Measurements from ENCODE around the gene POC1B. TPM values are rescaled to one million over a fixed set of nuclear protein-coding genes. Genes with fewer than 3 reads are reported as not detected.

The POC1B gene
- total RNA-seq, 1 donor from 2014 or later, result 14.9 TPM

DNA sequence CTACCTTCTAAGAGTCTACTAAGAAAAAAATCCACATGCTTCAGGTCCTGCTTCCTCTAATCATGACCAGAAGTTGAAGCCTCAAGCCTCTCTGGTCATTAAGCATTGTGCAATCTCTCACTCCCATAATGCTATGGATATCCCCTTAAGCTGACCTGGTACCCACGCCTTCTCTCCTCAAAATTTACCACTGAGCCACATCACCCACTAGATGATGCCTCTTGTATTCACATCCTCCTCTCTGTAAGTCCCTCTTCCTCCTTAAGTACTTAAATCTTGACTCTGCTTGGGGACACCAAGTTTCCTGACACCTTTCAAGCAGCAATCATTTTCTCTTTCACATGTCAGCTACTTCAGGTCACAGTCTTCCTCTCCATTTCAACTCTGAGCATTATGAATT, 11.1 kb downstream of the POC1B start:
- no peak overlapping the region for H3K4me3 ChIP-seq (ENCODE audit: low read depth, low read length)
- no peak for DNase-seq (ENCODE audit: low read depth)
- TF ChIP-seq, protein P1, sequence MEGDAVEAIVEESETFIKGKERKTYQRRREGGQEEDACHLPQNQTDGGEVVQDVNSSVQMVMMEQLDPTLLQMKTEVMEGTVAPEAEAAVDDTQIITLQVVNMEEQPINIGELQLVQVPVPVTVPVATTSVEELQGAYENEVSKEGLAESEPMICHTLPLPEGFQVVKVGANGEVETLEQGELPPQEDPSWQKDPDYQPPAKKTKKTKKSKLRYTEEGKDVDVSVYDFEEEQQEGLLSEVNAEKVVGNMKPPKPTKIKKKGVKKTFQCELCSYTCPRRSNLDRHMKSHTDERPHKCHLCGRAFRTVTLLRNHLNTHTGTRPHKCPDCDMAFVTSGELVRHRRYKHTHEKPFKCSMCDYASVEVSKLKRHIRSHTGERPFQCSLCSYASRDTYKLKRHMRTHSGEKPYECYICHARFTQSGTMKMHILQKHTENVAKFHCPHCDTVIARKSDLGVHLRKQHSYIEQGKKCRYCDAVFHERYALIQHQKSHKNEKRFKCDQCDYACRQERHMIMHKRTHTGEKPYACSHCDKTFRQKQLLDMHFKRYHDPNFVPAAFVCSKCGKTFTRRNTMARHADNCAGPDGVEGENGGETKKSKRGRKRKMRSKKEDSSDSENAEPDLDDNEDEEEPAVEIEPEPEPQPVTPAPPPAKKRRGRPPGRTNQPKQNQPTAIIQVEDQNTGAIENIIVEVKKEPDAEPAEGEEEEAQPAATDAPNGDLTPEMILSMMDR (conservative IDR thresholded peaks at IDR 0.05; ENCODE audit: low read depth, low read length), result no peak

DNA sequence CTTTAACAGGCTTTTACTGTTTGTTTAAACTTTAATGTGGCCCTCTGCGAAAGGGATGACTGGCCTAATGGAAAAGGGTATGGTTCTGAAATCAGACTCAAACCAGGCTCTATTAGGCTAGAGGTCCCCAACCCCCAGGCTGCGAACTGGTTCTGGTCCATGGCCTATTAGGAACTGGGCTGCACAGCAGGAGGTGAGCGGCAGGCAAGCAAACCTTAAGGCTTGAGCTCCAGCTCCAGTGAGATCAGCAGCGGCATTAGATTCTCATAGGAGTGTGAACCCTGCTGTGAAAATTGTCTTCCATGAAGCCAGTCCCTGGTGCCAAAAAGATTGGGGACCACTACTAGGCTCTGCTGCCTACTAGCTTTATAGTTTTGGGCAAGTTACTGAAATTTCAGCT, 12.3 kb downstream of the POC1B start:
- DNase-seq (ENCODE audit: low read depth), result no peak
- TF ChIP-seq, protein P1 (conservative IDR thresholded peaks at IDR 0.05; ENCODE audit: low read depth, low read length), result no peak
- no peak overlapping the region for H3K4me3 ChIP-seq (ENCODE audit: low read depth, low read length)

DNA sequence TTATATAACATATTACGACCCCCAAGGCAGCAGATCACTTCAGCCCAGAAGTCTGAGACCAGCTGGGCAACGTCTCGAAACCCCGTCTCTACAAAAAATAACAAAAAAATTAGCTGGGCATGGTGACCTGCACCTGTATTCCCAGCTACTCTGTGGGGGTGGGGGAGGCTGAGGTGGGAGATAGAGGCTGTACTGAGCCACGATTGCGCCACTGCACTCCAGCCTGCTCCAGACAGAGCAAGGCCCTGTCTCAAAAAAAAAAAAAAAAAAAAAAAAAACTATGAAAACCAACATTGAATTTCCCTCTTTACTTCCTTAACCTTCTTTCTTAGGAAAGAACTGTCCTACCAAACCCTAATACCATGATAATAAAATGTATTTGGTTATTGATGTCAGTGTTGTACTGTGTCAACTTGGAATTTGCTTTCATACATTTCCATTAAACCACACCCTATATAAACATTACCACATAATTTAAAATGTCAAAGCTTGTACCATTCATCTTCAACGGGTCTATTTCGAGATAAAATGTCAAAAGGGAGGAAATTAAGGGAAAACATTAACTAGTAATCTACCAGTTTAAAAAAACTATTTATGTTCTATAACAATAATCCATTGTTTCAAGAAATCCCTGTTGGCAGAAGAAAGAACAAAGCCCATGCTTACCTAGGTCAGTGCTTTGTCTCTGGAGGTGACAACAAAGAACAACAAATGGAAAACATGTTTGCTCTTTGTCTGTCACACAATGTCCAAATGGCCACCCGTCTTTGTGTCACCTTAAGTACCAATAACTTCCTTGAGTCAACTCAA, 18.6 kb downstream of the POC1B start:
- TF ChIP-seq, protein P1 (conservative IDR thresholded peaks at IDR 0.05; ENCODE audit: low read depth, low read length), result no peak
- DNase-seq (ENCODE audit: low read depth), result no peak
- no peak overlapping the region for H3K4me3 ChIP-seq (ENCODE audit: low read depth, low read length)

DNA sequence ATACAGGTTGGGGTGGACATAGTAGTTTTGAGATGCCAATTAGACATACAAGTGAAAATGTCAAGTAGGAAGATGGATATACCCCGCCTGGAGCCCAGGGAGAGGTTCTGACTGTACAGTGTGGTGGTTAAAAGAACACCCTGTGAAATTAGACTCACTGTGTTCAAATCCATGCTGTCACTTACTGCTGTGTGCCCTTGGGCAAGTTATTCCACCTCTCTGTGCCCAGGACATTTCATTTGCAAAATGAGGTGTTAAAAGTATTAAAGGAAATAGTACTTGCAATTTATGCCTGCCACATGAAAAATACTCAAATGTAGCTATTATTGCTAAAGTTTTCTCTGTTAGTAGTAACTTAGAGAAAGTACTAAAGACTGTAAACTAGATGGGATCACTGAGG, 19.8 kb downstream of the POC1B start:
- no peak overlapping the region for H3K4me3 ChIP-seq (ENCODE audit: low read depth, low read length)
- DNase-seq (ENCODE audit: low read depth), result no peak
- TF ChIP-seq, protein P1 (conservative IDR thresholded peaks at IDR 0.05; ENCODE audit: low read depth, low read length), result no peak

DNA sequence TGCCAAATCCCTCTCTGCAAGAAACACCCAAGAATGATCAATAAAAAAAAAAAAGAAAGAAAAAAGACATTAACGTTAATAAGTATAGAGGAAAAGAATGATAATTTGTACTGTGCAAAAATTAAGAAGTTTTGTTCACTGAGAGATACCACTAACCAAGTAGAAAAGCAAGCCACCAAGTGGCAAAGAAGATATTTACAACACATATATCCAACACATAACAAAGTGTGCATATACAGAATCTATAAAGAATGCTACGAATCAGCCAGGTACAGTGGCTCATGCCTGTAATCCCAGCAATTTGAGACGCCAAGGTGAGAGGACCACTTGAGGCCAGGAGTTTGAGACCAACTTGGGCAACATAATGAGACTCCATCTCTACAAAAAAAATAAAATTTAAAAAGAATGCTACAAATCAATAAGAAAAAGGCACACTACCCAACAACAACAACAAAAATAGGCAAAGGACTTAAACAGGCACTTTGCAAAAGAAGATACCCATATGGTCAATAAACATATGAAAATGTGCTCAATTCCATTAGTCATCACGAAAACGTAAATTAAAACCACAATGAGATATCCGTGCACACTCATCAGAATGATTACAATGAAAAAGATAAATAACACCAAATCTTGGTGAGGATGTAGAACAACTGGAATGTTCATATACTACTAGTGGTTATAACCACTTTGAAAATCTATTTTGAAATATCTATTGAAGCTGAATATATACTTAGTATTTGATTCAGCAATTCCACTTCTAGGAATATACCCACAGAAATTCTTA, 21.1 kb downstream of the POC1B start:
- DNase-seq (ENCODE audit: low read depth), result no peak
- H3K4me3 ChIP-seq (ENCODE audit: low read depth, low read length), result no peak overlapping the region
- TF ChIP-seq, protein P1 (conservative IDR thresholded peaks at IDR 0.05; ENCODE audit: low read depth, low read length), result no peak

DNA sequence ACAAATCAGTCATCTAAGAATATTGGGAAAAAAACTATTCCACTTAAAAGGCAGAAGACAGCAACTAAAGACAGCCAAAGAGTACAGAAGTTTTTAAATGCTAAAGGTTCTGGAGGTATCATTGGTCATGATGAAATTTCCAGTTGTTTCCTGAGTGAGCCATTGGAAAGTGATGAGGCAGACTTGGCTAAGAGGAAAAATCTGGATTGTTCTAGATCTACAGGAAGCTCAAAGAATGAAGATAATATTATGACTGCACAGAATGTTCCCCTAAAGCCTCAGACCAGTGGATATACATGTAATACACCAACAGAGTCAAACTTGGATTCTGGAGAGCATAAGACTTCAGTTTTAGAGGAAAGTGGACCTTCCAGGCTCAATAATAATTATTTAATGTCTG, 24.1 kb downstream of the POC1B start:
- DNase-seq (ENCODE audit: low read depth), result no peak
- no peak overlapping the region for H3K4me3 ChIP-seq (ENCODE audit: low read depth, low read length)
- TF ChIP-seq, protein P1 (conservative IDR thresholded peaks at IDR 0.05; ENCODE audit: low read depth, low read length), result no peak

Measured in epithelial cell of proximal tubule (primary cell).